ENCODE measurements around the gene OGDH. TPM values are rescaled to one million over a fixed set of nuclear protein-coding genes. Genes with fewer than 3 reads are reported as not detected.

The OGDH gene
- total RNA-seq, 6 experiments from 2014 or later, result 77.8 to 88.2 (median 80.2) TPM

GRCh38 chr7:44608916-44609648 lies 2.7 kb downstream of the OGDH start:
- peak overlapping the region; percentile 16 for H3K4me3 Mint-ChIP-seq
- H3K27ac Mint-ChIP-seq, result peak overlapping the region; percentile 44
- no peak for TF ChIP-seq CTCF (IDR thresholded peaks at IDR 0.05)
- DNase-seq, result peak; percentile 11
- peaks cover 30% of the 10 kb centered on the region for H3K4me1 Mint-ChIP-seq (ENCODE audit: low read depth)
- peaks cover 7% of the 10 kb centered on the region for H3K27me3 Mint-ChIP-seq (ENCODE audit: insufficient read depth)
- peaks cover 8% of the 10 kb centered on the region for H3K36me3 Mint-ChIP-seq (ENCODE audit: low read depth)
- H3K9me3 Mint-ChIP-seq, result no peaks in the 10 kb centered on the region

DNA sequence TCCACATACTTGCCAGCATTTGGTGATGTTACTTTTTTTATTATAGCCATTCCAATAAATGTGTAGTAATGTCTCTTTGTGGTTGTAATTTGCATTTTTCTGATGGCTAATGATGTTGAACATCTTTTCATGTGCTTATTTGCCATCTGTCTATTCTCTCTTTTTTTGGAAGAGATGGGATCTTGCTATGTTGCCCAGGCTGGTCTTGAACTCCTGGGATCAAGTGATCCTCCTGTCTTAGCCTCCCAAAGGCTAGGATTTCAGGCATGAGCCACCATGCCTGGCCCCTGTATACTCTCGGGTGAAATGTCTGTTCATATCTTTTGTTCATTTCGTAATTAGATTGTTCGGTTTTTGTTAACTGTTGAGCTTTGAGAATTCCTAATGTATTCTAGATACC lies 3.4 kb downstream of the OGDH start:
- Mint-ChIP-seq H3K27ac (no peak overlapping the region), H3K4me1 (ENCODE audit: low read depth) (peaks cover 38% of the 10 kb centered on the region), H3K36me3 (ENCODE audit: low read depth) (peaks cover 8% of the 10 kb centered on the region), H3K4me3 (no peak overlapping the region), H3K27me3 (ENCODE audit: insufficient read depth) (peaks cover 7% of the 10 kb centered on the region), H3K9me3 (no peaks in the 10 kb centered on the region)
- TF ChIP-seq CTCF (IDR thresholded peaks at IDR 0.05), result no peak
- DNase-seq, result no peak

GRCh38 chr7:44615149-44615611 lies 8.8 kb downstream of the OGDH start:
- Mint-ChIP-seq H3K36me3 (ENCODE audit: low read depth) (peaks cover 5% of the 10 kb centered on the region; the same call in 1 of the 2 replicates), H3K27me3 (ENCODE audit: insufficient read depth) (peaks cover 2% of the 10 kb centered on the region), H3K9me3 (no peaks in the 10 kb centered on the region), H3K4me1 (ENCODE audit: low read depth) (peaks cover 46% of the 10 kb centered on the region), H3K27ac (peak overlapping the region; percentile 57), H3K4me3 (no peak overlapping the region)
- TF ChIP-seq CTCF (IDR thresholded peaks at IDR 0.05), result no peak
- no peak for DNase-seq

DNA sequence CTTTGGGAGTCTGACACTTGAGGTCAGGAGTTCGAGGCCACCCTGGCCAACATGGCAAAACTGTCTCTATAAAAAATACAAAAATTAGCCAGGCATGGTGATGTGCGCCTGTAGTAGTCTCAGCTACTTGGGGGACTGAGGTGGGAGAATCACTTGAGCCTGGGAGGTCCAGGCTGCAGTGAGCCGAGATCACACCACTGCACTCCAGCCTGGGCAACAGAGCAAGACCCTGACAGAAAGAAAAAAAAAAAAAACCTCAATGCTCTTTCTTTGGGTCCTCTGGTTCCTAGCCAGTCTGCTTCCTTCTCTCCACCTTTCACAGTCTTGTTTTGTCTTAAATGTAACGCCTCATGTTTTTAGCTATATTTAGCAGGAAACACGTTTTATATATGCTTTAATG lies 9.4 kb downstream of the OGDH start:
- no peak for DNase-seq
- no peak for TF ChIP-seq CTCF (IDR thresholded peaks at IDR 0.05)
- H3K27me3 Mint-ChIP-seq (ENCODE audit: insufficient read depth), result peaks cover 2% of the 10 kb centered on the region
- no peaks in the 10 kb centered on the region for H3K9me3 Mint-ChIP-seq
- peaks cover 52% of the 10 kb centered on the region for H3K4me1 Mint-ChIP-seq (ENCODE audit: low read depth)
- H3K4me3 Mint-ChIP-seq, result no peak overlapping the region
- peaks cover 6% of the 10 kb centered on the region for H3K36me3 Mint-ChIP-seq (ENCODE audit: low read depth)
- no peak overlapping the region for H3K27ac Mint-ChIP-seq

DNA sequence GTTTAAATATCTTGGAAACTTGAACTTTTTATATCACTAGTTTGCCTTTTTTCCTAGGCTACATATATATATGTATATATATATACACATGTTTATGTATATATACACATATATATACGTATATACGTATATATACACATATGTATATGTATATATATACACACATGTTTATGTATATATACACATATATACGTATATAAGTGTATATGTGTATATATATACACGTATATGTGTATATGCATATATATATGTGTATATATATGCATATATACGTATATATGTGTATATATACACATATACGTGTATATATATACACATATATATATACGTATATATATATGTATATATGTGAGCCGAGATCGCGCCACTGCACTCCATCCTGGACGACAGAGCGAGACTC lies 10.1 kb downstream of the OGDH start:
- Mint-ChIP-seq H3K27me3 (ENCODE audit: insufficient read depth) (no peaks in the 10 kb centered on the region; the same call in 1 of the 2 replicates), H3K4me3 (no peak overlapping the region), H3K27ac (no peak overlapping the region), H3K36me3 (ENCODE audit: low read depth) (peaks cover 13% of the 10 kb centered on the region), H3K9me3 (no peaks in the 10 kb centered on the region; the same call in 1 of the 2 replicates), H3K4me1 (ENCODE audit: low read depth) (peaks cover 59% of the 10 kb centered on the region)
- no peak for DNase-seq
- no peak for TF ChIP-seq CTCF (IDR thresholded peaks at IDR 0.05)
